HG02970 (cell line): ENCODE data around the gene IGFALS.

Experiments used
- ATAC-seq: cut with Tn5 transposase; IDR thresholded peaks from one replicate; pipeline ENCODE4 v1.9.1; 2021; ENCODE audit warnings: mild to moderate bottlenecking, moderate library complexity, moderate number of reproducible peaks; ENCODE audit not compliant: unreplicated experiment, low FRiP score

The IGFALS gene

DNA sequence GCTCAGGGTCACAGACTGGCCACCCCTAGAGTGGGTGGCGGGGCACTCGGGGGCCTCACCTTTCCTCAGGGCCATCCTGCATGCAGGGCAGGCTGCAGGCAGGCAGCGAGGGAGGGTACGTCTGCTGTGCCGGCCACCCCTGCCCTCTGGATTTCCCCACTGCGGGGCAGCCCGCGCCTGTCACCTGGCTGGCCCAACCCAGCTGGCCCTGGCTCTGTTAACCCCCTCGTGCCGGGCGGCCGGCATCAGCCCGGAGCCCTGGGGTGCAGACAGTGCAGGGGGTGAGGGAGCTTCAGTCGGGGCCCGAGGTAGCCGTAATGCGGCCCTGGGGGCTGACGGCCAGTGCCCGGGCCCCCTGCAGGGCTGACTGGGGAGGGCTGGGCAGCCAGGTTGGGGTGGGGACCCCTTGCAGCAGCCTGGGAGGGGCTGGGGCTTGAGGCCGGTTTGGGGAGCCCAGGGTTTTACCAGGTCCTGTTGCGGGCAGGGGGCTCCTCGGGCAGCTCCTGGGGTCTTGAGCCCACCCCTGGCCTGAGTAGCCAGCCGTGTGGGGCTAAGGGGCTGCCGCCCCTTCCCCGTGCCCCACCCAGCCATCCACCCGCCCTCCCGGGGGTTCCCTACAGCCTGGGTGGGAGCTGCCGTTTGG, at the start of gene IGFALS:
Gene IGFALS, minus strand, starts transcription at position 128 of the 643 bp plus-strand sequence. Its CDS starts 53 bp downstream, at position 75.
- ATAC-seq, result no peak

DNA sequence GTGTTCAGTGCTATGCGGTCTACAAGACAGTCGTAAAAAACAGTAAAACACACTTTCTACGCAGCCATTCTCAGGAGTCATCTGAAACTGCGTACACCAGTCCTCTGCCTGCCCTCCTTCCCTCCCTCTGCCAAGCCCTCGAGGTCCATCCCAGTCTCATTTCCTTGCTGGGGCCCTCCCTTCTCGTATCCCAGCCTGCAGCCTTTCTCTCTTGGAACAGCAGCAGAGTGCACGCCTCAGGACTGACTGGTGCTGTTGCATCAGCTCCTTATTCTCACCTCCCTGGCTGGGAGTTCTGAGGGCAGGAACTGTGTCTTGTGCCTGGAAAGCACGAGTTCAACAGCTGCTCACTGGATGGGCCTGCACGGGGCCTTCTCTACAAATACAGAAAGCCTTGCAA, 46.0 kb upstream of the IGFALS start:
- ATAC-seq, result no peak

GRCh38 chr16:1834096-1834495, 40.6 kb upstream of the IGFALS start:
- no peak for ATAC-seq

DNA sequence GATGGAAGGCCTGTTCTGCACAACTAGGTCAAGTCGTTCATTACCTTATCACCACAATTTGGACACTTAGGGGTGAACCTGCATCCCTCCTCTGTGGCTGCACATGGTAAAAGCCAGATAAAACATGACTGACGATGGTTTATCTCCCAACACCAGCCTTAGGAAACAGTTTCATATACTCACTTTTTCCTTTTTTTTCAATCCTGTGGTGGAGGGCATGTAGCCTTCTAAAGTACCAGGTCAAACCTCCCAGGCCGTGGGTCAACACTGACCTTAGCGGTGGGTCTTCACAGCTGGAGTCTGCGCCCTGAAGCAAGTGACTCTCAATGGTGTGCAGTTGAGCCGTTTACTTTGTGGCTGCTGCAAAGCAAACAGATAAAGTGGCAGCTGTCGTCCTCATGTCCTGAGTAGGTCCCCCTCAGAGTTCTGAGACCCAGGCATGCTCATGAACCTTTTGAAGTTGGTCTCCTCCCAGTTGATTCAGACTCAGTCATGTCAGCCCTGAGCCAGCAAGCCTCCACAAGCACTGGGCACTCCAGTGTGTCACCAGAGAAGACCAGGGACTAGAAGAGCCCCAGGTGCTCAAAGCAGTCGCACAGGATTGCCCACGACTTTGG, 39.4 kb upstream of the IGFALS start:
- no peak for ATAC-seq

DNA sequence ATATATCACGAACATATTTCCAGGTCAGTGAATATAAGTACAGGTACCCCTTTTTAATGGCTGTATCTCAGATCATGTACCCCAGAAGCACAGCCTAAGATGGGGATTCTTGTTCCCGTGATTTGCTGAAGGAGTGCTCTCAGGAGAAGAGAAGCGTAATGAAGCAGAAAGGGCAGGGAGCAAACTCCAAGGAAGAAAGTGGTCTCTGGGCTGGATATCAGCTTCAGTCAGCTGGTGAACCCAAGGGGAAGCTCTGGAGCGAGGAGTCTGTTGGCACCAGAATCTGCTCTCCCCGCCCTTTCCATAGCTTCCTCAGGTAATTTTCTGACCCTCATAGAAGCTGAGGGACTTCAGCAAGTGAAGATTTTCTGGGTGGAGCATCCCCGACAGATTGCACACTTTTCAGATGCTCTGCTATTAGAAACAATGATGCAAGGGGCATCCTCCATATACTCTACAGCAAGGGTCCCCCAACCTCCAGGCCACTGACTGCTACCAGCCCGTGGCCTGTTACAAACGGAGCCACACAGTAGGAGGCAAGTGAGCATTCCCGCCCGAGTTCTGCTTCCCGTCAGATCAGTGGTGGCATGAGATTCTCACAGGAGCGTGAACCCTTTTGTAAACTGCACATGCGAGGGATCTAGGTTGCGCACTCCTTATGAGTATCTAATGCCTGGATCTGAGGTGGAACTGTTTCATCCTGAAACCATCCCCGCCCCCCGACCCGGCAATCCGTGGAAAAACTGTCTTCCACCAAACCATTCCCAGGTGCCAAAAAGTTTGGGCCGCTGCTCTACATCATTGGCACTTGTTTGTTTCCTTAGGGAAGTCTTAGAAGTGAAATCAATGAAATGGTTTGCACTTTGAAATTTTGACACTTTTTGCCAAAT, 37.9 kb upstream of the IGFALS start:
- ATAC-seq, result no peak

GRCh38 chr16:1830213-1830612, 36.7 kb upstream of the IGFALS start:
- no peak for ATAC-seq

DNA sequence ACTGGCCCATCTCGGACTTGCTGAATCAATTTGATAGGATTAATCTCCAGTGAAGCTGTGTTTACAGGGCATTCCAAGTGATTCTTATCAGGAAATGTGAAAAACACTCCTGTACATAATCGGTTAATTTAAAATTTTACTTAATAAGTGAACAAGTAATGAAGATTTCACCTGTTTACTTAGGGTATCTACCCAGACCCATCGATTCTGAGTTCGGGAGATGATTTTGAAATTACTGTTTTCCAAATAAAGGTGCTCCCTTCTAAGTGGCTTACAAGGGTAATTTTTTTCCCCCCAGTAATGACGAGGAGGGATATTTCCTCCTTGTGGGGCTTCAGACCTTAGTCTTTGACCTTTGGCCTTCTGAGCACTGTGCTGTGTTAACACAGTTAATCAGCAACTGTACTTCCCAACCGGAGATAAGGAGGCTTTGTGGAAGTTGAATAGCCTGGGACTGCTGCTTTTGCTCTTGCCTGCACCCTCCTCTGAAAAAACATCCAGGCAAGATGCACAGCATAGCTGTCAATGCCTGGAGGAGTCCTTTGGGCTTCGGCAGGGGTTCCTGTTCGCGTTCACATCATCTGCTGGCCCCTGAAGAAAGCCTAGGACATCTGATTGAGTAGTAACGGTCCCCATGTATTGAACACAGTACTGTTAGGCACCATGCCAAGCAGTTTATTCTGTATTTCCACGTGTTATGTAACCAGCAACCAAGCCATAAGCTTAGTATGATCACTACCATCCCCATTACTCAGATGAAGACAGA, 35.3 kb upstream of the IGFALS start:
- no peak for ATAC-seq

DNA sequence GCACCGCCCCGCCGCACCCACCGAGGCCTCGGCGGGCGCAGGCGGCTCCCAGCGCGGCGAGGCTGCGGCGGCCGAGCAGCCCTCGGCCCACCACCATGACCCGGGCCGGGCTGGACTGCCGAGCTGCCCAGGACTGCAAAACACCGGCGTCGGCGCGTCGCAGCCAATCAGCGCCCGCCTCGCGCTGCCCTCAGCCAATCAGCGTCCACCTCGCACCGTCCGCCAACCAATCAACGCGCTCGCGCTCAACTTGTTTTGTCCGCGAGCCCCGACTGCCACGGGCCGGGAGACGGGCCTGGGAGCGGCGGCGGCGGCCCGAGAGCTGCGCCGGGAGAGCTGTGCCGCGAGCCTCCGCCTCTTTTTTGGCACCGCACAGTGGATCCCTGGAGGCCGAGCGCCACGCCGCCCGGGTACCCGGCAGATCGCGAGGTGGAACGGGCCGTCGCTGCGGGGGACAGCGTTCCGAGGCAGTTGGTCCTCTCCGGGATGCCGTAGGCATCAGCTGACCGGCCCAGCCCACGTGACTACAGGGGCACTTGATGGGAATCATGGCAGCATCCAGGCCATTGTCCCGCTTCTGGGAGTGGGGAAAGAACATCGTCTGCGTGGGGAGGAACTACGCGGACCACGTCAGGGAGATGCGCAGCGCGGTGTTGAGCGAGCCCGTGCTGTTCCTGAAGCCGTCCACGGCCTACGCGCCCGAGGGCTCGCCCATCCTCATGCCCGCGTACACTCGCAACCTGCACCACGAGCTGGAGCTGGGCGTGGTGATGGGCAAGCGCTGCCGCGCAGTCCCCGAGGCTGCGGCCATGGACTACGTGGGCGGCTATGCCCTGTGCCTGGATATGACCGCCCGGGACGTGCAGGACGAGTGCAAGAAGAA, 33.4 kb upstream of the IGFALS start, which contains the start of the genes FAHD1 and HAGH:
Gene FAHD1, plus strand, starts transcription at position 516 of the 883 bp plus-strand sequence. Its CDS starts 33 bp downstream, at position 549.
Gene HAGH, minus strand, starts transcription at position 135 of the 883 bp plus-strand sequence. Its CDS starts 38 bp downstream, at position 97.
- ATAC-seq, result peak; percentile 84

- ATAC-seq, result peak; percentile 66
Measured at GRCh38 chr16:1825864-1826690, 32.6 kb upstream of the IGFALS start.

DNA sequence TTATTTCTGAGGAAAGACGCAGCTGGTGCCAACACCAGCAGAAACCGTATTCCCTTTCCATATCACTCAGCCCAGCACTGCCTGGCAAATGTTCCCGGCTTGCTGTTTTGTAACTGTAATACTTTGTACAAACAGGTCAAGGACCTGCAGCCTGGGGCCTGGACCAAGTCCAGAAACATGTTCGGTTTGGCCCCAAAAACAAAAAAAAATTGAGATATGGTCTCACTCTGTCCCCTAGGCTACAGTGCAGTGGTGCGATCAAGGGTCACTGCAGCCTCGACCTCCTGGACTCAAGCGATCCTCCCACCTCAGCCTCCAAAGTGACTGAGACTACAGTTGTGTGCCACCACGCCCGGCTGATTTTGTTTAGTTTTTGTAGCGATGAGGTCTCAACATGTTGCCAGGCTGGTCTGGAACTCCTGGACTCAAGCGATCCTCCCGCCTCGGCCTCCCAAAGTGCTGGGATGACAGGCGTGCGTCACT, 31.9 kb upstream of the IGFALS start:
- no peak for ATAC-seq

GRCh38 chr16:1823821-1824220, 30.3 kb upstream of the IGFALS start:
- ATAC-seq, result no peak

- ATAC-seq, result no peak
Measured at GRCh38 chr16:1822801-1823200, 29.3 kb upstream of the IGFALS start.

DNA sequence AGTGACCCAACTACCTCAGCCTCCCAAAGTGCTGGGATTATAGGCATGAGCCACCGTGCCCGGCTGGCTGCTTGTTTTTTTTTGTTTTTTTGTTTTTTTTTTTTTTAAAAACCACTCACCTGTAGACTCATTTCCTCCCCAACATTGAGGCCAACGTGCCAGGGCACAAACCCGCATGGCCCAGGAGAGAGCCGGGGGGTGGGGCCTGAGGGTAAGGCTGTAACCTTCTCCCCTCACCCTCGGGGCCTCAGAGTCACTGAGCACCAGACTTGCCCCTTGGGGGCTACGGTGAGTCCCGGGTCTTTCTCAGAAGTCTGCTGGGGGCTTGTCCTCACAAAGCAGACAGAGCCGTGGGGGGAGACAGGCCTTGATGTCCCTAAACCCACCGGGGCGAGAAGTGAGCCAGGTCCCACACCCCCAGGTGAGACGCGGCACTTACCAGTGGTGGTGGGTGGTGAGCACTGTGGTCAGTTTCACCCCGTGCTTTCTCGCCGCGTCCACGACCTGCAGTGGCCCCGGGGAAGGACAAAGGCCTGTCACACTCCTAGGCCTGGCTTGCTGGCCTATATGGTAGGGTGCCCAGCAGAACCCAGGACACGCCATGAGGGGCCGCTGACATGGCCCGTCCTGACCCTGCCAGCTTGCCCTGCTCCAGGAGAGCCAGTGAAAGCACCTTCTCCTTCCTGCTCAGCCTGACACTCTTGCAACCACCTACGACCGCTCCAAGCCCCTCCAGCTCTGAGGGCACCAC, 28.5 kb upstream of the IGFALS start:
- ATAC-seq, result no peak

DNA sequence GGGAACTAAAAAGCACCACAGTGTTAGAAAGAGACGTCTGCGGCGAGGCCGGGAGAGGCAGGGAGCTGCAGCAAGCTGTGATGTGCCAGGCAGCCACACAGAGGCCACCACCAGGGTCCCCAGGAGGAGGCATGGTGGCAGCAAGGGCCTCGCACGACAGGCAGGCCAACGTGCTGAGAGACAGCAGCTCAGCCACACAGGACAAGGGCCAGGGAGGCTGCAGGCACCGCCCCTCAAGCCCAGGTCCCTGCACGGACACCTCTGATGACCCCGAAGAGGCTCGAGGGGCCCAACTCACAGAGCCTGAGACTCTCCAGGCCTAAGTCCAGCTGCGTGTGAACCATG, 27.4 kb upstream of the IGFALS start:
- ATAC-seq, result no peak

- no peak for ATAC-seq
Measured at GRCh38 chr16:1820096-1820945, 26.8 kb upstream of the IGFALS start.

DNA sequence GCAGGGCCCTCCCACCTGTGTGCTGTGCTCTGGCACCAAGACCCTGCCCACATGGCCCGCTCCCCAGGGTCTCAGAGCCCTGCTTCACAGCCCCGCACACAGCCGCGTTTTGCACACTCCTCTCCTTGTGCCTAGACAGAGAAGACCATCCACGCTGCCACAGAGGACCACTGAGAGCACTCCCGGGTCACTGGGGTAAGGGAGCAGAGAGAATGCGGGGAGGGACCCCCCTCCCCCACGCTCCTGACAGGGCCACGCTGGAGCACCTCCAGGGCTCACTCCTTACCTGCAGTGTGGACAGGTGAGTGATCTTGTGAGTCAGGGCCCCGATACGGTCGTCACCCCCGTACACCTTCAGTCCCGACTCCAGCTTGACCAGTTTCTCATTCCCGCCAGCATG, 26.1 kb upstream of the IGFALS start:
- ATAC-seq, result no peak
